Activated CD8-positive, alpha-beta memory T cell treated with anti-CD3 and anti-CD28 coated beads for 36 hours (primary cell): ENCODE results near the gene PFN3. TPM values are rescaled to one million over a fixed set of nuclear protein-coding genes. Genes with fewer than 3 reads are reported as not detected.

ENCODE experiments used
- CTCF ChIA-PET: fragments of 350-600 bp; sonication (Branson Sonifier 250); formaldehyde crosslinking; loops from one replicate; lab custom pipeline; 2021; ENCODE audit warnings: antibody characterized with exemption; lab: Charles Lee
- POLR2A ChIA-PET: fragments of 350-600 bp; sonication (Branson Sonifier 250); formaldehyde crosslinking; loops from one replicate; lab custom pipeline; 2021; ENCODE audit warnings: antibody characterized with exemption; lab: Charles Lee
- total RNA-seq, 2 experiments: library from RNA; stranded (reverse); gene quantifications; one replicate each; pipeline ENCODE4 v1.2.3, GENCODE V29; 2021

Gene PFN3
- total RNA-seq, 2 experiments from 2014 or later, result not detected

- ChIA-PET POLR2A (interaction anchor here (0.9 to 13.1 kb wide), 4 partner anchors 11 to 38 kb away, joined by 3 to 226 read pairs (median 5); partner anchors contain the start of gene GRK6), CTCF (interaction anchor here (0.6 to 22.6 kb wide), 6 partner anchors 9 to 51 kb away, joined by 3 to 312 read pairs (median 12); partner anchors contain the start of gene PFN3)
Observed at GRCh38 chr5:177440990-177441780, 40.7 kb upstream of the PFN3 start.

GRCh38 chr5:177440211-177440989 is 39.9 kb upstream of the PFN3 start:
- CTCF ChIA-PET, result interaction anchor here (1.0 to 19.6 kb wide), 5 partner anchors 9 to 50 kb away, joined by 3 to 312 read pairs (median 10); partner anchors contain the start of gene PFN3
- POLR2A ChIA-PET, result interaction anchor here (0.9 to 13.1 kb wide), 3 partner anchors 10 to 38 kb away, joined by 3 to 226 read pairs (median 6); partner anchors contain the start of gene GRK6

- CTCF ChIA-PET, result interaction anchor here (1.0 to 19.6 kb wide), 4 partner anchors 9 to 36 kb away, joined by 3 to 312 read pairs (median 12); partner anchors contain the start of gene PFN3
- POLR2A ChIA-PET, result interaction anchor here (0.8 to 13.1 kb wide), 3 partner anchors 9 to 37 kb away, joined by 3 to 226 read pairs (median 6); partner anchors contain the start of gene GRK6
Observed at GRCh38 chr5:177439518-177440053, 39.1 kb upstream of the PFN3 start.

- CTCF ChIA-PET, result interaction anchor here (19.6 kb wide), 1 partner anchor 35 kb away, joined by 312 read pairs; the partner anchor contains the start of gene PFN3
- POLR2A ChIA-PET, result interaction anchor here (1.0 to 13.1 kb wide), 2 partner anchors 8 kb away, joined by 3 to 226 read pairs; partner anchors contain the start of genes GRK6 and PRR7
Observed at GRCh38 chr5:177438468-177438867, 38.0 kb upstream of the PFN3 start.

- ChIA-PET POLR2A (interaction anchor here (1.0 to 13.1 kb wide), 2 partner anchors 7 to 9 kb away, joined by 3 to 226 read pairs; partner anchors contain the start of genes GRK6 and PRR7), CTCF (interaction anchor here (1.0 to 1.9 kb wide), 5 partner anchors 17 to 48 kb away, joined by 3 to 7 read pairs (median 4); no protein-coding TSS in a partner anchor)
Observed at GRCh38 chr5:177437623-177438022, 37.2 kb upstream of the PFN3 start.

DNA sequence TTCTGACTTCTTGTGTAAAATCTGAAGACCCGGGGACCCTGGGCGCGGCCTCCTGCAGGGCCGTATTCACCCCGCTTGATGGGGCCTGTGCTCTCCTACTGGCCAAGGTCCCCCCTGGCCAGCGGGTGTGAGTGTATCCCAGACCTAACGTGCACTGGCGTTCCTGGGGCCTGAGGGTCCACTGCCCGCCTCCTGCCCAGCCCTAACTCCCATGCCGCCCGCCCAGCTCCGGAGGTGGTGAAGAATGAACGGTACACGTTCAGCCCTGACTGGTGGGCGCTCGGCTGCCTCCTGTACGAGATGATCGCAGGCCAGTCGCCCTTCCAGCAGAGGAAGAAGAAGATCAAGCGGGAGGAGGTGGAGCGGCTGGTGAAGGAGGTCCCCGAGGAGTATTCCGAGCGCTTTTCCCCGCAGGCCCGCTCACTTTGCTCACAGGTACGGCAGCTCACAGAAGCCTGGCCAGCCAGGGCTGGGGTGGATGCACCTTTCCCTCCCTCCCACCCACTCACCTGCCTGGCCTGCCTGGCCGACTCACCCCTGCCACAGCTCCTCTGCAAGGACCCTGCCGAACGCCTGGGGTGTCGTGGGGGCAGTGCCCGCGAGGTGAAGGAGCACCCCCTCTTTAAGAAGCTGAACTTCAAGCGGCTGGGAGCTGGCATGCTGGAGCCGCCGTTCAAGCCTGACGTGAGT is 35.5 kb upstream of the PFN3 start:
- POLR2A ChIA-PET, result interaction anchor here (1.0 kb wide), 1 partner anchor 10 kb away, joined by 3 read pairs; the partner anchor contains the start of gene PRR7
- CTCF ChIA-PET, result interaction anchor here (0.6 to 1.9 kb wide), 4 partner anchors 10 to 45 kb away, joined by 4 to 7 read pairs (median 5); no protein-coding TSS in a partner anchor

- POLR2A ChIA-PET, result interaction anchor here (0.7 to 10.3 kb wide), 3 partner anchors 8 to 46 kb away, joined by 3 to 226 read pairs (median 48); partner anchors contain the start of gene PRR7
- CTCF ChIA-PET, result interaction anchor here (1.2 to 14.3 kb wide), 5 partner anchors 9 to 45 kb away, joined by 3 to 145 read pairs (median 31); partner anchors contain the start of gene PFN3
Observed at GRCh38 chr5:177434942-177435738, 34.7 kb upstream of the PFN3 start.

DNA sequence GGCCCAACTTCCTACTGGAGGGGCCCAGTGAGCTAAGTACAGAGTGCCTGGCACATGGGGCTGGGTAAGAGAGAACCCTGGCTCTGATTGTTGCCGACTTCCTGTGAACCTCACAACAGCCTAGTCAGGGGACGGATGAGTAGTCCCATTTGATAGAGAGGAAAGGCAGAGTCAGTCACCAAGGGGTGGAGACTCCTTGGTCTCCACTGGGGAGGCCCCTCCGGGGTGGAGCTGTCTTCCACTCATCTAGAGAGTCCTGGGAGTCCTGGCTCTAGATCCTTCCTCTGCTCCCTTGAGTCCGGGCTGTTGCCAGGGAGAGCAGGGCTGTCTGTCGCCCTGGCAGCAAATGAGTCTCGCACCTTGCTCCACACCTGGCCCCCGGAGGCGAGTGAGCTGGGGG is 34.0 kb upstream of the PFN3 start:
- POLR2A ChIA-PET, result interaction anchor here (0.6 to 10.3 kb wide), 5 partner anchors 9 to 126 kb away, joined by 3 to 226 read pairs (median 5); partner anchors contain the start of gene PRR7
- CTCF ChIA-PET, result interaction anchor here (1.1 to 14.3 kb wide), 6 partner anchors 10 to 44 kb away, joined by 3 to 145 read pairs (median 22); partner anchors contain the start of gene PFN3

- POLR2A ChIA-PET, result interaction anchor here (0.9 to 10.3 kb wide), 4 partner anchors 9 to 31 kb away, joined by 3 to 226 read pairs (median 26); partner anchors contain the start of gene PRR7
- CTCF ChIA-PET, result interaction anchor here (1.1 to 14.3 kb wide), 6 partner anchors 11 to 44 kb away, joined by 3 to 145 read pairs (median 22); partner anchors contain the start of gene PFN3
Observed at GRCh38 chr5:177433658-177434217, 33.3 kb upstream of the PFN3 start.

DNA sequence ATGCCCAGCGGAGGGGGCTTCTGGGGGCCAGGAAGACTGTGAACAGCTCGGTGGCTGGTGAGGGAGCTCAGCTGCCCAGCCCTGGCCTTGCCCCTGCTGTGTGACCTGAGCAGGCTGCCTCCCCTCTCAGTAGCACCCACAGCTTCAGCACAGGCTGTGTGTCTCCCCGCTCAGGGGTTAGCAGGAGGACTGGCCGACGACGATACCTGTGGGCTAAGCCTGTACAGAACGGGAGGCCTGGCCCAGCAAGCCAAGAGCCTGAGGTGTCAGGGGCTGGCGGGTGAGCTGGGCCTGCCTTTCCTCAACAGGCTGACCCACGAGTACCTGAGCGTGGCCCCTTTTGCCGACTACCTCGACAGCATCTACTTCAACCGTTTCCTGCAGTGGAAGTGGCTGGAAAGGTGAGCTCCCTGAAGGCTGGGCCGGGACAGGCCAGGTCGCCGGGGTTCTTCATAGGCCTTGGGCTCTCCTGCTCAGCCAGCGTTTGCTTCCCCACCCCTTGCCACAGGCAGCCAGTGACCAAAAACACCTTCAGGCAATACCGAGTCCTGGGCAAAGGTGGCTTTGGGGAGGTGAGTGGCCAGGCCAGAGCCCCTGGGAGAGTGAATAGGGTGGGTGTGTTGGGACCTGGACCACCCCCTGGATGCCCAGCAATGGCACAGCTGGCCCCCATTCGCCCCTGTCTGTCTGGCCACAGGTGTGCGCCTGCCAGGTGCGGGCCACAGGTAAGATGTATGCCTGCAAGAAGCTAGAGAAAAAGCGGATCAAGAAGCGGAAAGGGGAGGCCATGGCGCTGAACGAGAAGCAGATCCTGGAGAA is 32.6 kb upstream of the PFN3 start:
- ChIA-PET POLR2A (interaction anchor here (0.9 to 10.3 kb wide), 4 partner anchors 10 to 30 kb away, joined by 3 to 226 read pairs (median 26); partner anchors contain the start of gene PRR7), CTCF (interaction anchor here (1.3 to 14.3 kb wide), 7 partner anchors 11 to 123 kb away, joined by 6 to 145 read pairs (median 23); partner anchors contain the start of gene PFN3)

DNA sequence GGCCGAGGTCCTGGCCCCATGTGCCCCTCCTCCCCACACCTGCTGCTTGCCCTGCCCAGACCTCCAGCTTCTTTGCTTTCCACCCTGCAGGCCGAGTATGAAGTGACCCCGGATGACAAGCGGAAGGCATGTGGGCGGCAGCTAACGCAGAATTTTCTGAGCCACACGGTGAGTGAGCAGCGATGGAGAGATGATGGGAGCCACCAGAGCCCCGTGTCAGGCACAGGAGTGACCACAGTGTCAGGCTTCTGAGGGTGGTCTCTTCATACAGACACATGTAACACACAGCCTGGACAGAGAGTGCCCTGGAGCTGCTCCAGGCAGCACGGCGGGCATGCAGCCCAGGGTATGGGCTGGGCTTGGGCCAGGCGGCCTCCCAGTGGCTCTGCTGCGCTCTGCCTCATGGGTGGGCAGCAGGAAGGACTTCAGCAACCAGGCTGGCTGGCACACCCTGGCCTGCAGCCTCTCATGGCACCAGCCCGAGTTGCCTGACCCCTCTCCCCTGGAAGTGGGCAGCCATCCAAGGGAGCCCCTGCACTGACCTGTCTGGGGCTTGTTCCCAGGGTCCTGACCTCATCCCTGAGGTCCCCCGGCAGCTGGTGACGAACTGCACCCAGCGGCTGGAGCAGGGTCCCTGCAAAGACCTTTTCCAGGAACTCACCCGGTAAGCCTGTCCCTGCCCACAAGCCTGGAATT is 31.8 kb upstream of the PFN3 start:
- CTCF ChIA-PET, result interaction anchor here (0.6 to 14.3 kb wide), 13 partner anchors 8 to 123 kb away, joined by 3 to 145 read pairs (median 10); partner anchors contain the start of gene PFN3
- POLR2A ChIA-PET, result interaction anchor here (0.6 to 10.3 kb wide), 7 partner anchors 11 to 61 kb away, joined by 3 to 226 read pairs (median 4); partner anchors contain the start of gene PRR7

- ChIA-PET CTCF (interaction anchor here (0.6 to 14.3 kb wide), 15 partner anchors 9 to 128 kb away, joined by 3 to 145 read pairs (median 6); partner anchors contain the start of genes PFN3, PRELID1 and RAB24), POLR2A (interaction anchor here (0.6 to 10.3 kb wide), 7 partner anchors 12 to 62 kb away, joined by 3 to 226 read pairs (median 4); partner anchors contain the start of gene PRR7)
Observed at GRCh38 chr5:177431317-177432142, 31.1 kb upstream of the PFN3 start.

DNA sequence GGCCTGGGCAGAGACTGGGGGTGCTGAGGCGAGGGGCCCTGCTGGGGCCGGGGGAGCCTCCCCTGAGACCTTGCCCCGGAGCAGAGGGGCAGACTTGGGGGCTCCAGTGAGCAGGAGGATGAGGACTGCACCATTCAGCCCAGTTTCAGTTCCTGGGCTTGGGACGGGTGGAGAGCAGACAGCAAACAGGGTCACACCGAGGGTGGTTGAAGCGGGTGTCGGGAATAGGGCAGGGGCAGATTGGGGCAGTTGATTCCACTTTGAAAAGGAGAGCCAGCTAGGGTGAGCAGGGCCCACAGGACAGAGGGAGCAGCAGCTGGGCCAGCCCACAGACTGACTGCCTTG is 30.5 kb upstream of the PFN3 start:
- CTCF ChIA-PET, result interaction anchor here (0.9 to 14.3 kb wide), 11 partner anchors 10 to 127 kb away, joined by 3 to 145 read pairs (median 10); partner anchors contain the start of genes PFN3, PRELID1 and RAB24
- POLR2A ChIA-PET, result interaction anchor here (1.3 to 10.3 kb wide), 6 partner anchors 12 to 63 kb away, joined by 4 to 226 read pairs (median 12); partner anchors contain the start of gene PRR7
